Medulla oblongata (tissue), 1 donor: ENCODE data around the gene ERMARD.

Source experiments
- DNase-seq: peaks from one replicate; pipeline ENCODE4 v3.0.0-alpha.2; 2015; ENCODE audit errors: extremely low spot score

The ERMARD gene

DNA sequence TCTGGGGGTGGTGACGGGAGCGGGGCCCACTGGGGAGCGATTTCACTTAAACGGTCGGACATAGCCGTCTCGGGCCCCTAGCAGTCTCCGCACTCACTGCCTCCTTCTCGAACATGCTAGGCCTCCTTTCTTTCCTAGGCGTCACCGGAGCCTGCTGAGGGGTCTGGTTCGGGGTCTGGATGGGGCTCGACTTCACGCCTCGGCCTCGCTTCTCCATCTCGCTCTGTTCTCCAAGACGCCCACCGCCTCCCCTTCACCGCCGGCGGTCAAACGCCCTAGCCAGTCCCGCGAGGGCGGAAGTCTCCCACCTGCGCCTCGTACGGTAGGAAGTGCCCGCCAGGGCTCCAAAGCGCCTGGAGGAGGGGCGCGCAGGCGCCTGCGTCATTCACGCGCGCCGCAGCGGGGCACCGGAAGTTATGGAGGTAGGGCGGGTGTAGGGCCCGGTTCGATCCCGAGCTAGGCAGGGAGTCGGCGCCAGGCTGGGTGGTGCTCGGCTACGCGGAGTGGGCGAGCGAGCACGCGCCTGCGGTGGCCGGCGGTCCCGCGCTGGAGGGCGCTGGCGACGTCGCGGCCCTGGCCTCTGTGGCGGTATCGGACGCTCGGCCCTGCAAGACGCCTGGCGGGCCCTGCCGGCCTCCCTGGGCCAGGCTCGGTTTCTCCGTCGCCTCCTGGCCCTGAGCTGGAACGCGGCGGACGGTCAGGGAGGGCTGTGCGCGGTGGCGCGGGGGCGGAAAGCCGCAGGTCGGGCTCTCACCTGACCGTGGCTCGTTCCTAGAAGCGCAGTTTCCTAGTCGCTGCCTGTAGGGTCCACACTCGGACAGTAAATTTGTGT lies at the start of gene ERMARD, which contains the start of gene DYNLT2:
Gene ERMARD, plus strand, starts transcription at position 381 of the 832 bp plus-strand sequence. Its CDS starts 36 bp downstream, at position 417.
Gene DYNLT2, minus strand, starts transcription at position 331 of the 832 bp plus-strand sequence. Its CDS starts 114 bp downstream, at position 217.
- DNase-seq: peak; percentile 93

DNA sequence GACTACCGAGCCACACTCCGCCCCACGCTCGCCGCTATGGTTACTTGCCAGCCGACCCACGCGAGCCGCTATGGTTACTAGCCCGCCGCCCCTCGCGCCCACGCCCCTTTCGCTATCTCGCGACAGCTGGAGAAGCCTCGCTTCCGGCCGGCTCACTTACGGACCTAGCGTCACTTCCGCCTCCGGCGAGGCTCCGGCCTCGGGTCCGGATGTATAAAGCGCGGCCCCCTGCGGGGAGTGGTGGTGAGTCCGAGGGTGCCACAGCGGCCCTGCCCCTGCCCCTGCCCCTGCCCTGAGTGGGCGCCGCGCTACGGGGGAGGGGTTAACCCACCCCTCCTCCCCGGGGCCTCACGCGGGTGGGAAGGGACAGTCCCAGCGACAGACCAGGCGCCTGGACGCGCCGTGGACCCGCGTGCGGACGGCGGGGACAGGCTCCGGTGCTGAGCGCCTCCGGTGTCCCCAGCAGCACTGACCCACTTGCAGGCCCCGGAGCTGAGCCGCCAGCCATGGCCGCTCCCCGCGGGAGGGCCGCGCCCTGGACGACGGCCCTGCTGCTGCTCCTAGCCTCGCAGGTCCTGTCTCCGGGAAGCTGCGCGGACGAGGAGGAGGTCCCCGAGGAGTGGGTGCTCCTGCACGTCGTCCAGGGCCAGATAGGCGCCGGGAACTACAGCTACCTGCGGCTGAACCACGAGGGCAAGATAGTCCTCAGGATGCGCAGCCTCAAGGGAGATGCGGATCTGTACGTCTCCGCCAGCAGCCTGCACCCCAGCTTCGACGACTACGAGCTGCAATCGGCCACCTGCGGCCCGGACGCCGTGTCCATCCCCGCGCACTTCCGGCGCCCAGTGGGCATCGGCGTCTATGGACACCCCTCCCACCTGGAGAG lies 49.2 kb upstream of the ERMARD start, which contains the start of the genes C6orf120 and WDR27:
Gene C6orf120, plus strand, starts transcription at position 173 of the 886 bp plus-strand sequence. Its CDS starts 334 bp downstream, at position 507.
Gene WDR27, minus strand, starts transcription at position 76 of the 886 bp plus-strand sequence. CDS start 13,024 bp downstream, outside the sequence.
- peak; percentile 96 for DNase-seq

DNA sequence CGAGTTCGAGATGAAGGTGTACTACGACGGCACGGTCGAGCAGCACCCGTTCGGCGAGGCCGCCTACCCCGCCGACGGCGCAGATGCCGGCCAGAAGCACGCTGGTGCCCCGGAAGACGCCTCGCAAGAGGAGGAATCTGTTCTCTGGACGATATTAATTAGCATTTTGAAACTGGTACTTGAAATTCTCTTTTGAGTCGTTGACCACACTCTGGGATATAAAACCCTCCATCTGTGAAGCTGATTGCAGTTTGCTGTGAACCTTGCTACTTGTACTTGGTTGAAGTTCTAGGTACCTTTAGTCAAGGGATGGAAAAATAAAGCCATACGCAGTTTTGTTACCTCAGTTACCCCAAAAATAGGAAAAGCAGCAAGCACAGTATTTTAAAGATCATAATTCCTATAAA lies 48.6 kb upstream of the ERMARD start:
- DNase-seq: no peak

DNA sequence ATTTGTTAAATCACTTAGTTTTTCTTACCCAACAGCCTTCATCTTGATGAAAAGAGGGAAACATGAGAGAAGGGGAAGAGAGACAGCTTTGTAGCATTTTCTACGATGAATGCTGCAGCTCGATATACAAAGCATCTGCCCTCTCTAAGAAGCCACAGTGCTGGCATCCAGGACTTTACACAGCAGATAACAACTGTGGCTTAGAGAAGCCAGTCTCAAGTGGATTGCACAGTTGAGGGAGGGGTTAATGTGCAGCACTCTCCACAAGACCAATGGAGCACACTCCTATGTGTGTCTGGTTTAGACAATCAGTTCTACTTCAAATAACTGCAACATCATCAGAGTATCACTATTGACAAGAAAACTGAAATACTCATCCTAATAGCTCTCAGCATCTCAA lies 43.6 kb upstream of the ERMARD start:
- no peak for DNase-seq

DNA sequence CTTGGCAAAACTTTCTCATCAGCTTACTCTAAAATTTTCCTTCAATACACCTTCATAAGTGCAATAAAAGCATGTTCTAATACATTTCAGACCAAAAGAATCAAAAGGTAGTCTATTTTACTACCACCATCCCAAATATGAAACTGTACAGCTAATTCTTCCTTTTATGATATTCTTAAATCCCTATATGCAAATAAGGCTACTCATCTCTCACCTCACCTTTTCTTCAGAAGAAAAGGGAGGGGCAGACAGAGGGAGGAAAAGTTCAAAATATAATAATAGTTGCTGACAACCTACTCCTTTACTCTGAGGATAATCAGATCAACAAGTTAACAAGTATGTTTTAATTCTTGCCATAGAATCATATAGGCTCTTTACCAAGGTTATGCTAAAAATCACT lies 42.1 kb upstream of the ERMARD start:
- no peak for DNase-seq

DNA sequence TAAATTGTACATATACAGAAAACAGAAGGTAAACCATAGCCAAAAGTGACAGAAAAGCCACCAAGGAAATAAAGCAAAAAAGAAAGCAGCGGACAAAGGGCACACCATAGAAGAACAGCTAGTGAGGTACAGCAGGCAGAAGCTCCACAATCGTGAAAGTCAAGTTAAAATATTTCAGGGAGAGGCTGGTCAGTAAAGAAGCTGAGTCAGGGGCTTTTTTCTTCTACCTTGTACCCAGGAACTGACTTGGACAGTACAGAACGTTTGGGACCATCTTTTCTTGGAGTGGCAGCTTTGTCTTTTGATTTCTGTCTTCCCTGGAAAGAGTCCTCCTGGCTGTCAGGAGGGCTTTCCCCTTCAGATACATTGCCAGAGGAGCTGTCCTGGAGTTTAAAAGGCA lies 41.4 kb upstream of the ERMARD start:
- DNase-seq: no peak

DNA sequence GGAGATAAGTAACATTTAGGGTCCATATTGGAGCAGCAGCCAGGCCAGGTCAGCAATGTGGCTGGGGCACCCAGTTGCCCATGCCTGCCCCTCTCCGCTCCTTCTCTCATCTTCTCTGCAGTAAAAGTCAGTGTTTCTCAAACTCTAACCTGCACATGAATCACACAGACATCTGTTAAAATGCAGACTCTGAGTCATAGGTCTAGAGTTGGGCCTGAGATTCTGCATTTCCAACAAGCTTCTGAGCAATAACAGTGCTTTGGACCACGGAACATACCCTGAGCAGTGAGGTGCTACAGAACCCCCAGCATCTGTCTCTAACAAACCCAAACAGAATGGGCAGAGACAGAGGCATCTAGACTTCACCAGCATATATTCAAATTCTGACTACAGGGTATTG lies 37.2 kb upstream of the ERMARD start:
- no peak for DNase-seq

DNA sequence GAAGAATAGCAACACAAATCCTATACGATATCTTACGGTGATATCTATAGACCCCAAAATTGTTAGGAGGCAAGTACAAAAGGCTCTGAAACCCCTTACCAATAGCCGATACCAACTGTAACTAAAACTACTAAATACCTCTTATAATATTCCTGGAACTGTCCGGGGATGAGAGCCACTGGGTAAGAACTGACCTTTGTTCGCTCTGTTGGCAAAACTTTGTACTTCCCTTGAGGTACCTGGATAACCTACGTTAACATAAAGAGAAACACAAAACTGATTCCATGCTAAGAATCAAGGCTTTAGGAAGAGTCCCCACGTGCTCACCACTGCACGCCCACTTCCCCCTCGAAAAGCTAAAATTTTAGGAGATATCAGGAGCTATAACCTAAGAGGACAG lies 36.8 kb upstream of the ERMARD start:
- no peak for DNase-seq

DNA sequence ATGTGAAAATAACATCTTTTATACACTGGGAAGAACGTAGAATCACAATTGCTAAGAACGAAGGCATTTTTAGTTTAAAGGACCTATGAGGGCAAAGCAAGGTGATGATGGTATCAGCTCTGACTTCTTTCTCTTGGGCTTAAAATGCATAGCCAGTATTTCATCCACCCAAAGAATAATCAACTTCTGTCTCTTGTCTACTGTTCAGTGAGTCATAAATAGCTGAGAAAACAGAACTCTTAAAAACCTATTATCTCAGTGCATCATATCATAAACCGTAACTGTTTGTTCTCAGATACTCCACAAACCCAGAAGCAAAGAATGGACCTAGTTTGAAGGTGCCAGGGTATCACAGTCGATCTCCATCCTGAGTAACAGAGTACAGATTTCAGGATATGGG lies 32.3 kb upstream of the ERMARD start:
- DNase-seq: no peak

DNA sequence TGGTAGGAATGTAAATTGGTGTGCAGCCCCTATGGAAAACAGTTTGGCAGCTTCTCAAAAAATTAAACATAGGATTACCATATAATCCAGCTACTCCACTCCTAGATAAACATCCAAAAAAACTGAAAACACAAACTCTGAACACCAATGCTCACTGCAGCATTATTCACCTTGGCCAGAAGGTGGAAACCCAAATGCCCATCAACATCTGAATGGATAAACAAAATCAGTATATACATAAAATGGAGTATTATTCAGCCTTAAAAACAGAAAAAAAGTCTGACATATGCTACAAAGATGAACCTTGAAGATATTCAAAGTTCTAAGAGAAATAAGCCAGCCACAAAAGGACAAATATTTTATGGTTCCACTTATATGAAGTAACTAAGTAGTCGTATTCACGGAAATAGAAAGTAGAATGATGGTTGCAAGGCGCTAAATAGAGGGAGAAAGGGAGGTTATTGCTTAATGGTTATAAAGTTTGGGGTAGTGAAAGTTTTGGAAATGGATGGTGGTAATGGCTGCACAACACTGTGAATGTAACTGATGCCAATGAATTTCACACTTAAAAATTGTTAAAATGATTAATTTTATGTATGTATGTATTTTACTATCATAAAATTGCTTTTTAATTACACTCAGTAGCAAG lies 31.1 kb upstream of the ERMARD start:
- DNase-seq: no peak

DNA sequence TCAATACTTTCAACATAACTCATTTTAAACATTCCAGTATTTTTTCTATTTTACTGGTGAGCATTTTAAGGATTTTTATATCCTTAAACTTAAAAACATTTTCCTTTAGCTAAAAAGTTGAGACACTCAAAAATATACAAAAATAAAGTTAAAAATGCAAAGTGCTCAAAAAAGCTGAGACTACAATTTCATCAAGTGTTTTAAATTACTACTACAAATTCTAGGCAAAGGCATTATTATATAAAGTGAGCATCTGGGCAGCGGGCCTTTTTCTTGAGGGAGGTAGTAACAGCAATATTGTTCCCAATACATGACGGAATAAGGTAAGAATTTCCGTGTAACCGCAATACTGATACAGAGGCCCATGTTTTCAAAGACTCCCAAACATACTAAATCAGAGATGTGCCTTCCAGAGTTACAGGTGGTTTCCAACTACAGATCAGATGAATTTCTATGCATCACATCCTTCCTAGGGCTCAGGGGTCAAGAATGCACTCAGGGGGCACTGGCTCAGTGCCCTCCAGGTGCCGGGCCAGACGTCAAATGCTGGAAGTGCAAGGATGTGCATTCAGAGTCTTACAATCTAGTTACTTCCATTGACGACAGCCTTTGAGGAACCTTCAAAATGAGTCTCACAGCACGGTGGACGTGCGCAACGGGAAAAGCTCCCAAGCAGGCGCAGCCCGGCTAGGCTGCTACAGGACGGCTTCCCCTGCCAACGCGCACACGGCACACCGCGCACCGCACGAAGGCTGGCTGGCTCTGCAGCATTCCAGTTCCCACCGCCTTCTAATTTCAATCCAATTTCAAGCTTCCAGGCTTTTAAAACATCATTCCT lies 28.8 kb upstream of the ERMARD start:
- no peak for DNase-seq

DNA sequence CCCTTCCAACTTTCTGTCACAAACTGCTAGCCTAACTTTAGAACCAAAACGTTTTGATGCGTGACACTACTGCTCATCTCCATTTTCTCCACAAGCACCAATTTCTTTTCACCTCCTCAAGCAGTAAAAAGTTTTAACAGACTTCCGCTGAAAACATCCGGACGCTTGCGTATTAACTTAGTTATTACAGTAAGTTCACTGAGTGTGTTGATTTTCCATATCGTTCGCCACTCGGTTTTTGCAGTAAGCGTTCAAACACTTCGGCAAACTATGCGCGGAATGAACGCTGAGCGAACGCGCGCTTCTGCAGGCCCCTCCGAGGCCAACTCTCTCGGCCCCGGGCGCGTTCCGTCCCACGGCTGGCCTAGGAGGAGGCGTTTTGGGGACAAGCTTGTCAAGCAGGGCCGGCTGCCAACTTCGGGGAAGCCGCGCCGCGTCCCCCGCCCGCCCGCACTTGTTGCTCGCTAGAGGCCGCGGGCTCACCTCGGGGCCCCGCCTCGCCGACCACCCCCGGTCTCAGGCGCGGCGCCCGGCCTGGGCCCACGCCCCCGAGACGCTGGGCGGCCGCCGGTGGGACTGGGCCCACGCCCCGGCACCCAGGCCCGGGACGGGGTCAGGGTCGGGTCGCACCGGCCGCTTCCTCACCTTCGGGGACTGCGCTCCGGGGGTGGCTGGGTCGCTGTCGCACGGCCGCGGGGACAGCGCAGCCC lies 28.1 kb upstream of the ERMARD start:
- DNase-seq: peak; percentile 76

DNA sequence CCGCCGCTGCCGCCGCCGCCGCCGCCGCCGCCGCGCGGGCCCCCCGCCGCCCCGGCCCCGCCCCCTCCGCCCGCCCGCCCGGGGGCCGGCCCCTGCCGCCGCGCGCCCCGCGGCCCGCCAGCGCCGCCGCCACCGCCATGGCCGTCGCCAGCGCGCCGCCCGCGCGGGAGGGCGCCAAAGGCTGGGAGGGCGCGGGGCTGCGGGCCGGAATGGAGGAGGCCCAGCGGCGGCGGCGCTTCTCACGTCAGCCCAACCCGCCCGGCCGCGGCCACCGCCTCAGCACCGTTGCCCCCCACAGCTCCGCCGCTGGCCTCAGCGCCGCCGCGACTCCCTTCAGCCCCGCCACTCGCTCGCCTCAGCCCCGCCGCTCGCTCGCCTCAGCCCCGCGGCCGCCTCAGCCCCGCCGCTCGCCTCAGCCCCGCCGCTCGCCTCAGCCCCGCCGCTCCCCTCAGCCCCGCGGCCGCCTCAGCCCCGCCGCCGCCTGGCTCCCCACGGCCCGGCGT lies 27.4 kb upstream of the ERMARD start:
- peak; percentile 21 for DNase-seq

DNA sequence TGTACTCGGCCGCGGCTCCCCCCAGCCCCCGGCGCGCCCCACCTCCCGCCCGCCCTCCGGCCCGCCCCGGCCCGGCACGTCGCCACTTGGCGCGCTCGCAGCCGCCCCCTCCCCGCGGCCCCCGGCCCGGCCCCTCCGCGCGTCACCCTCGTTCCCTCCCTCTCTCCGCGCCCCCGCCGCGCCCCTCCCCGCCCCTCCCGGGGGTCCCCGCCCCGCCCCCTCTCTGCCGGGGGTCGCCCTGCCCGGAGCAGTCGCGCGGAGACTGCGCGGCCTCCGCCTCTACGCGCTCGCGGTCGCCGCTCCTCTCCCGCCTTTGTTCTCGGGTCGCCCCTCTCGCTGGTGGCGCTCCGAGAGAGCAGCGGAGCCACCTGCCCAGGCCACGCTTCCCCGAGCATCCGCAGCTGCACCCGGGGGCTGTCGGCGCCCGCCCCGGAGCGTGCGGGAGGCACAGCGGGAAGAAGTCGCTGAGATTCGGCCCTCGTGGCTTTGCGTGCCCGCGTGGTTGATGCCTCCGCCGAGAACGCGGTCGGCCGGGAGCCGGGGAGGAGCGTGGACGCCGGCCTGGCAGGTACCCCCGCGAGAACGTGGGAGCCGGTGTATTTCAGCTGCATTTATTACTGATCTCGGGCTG lies 26.8 kb upstream of the ERMARD start, which contains the start of gene PHF10:
Gene PHF10, minus strand, starts transcription at position 7 of the 631 bp plus-strand sequence. CDS start 569 bp downstream, outside the sequence.
- DNase-seq: peak; percentile 37

DNA sequence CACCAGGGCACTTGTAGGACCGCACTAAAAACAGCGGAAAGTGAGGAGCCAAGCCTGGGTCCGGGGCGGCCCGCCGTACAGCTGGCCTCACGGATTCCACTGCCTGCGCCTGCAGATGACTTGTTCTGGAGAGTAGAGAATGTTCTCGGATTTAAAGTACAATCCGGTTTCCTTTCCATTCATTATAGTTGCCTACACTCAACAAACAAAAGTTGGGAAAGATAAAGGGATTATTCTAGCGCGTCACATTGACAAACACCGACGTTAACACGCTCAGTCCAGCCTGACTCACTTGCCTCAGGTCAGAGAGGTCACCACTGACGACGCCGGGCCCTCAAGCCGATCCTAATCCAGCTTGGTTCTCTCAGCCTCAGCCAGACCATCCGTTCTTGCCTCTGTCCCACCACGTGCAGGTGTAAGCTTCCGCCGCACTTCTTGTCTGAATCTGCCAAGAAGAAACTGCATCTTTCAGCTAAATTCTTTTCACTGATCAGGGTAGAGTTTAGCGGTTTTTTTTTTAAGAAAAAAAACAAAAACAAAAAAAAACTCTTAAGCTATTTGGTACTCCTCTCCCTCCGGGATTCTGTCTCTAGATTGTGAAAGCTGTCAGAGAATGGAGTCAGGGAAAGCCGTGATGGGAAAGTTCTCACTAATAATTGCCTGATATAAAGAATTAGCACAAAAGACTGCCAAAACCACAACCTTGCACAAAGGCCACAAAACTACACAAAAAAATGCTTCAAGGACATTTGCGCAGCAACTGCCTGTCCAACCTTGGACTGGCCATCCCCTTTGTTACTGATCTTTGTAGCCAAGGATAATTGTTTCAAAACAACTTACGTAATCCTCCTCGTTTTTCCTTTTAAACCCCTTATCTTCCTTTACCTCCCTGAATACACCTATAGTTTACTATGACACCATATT lies 26.0 kb upstream of the ERMARD start:
- peak; percentile 56 for DNase-seq

DNA sequence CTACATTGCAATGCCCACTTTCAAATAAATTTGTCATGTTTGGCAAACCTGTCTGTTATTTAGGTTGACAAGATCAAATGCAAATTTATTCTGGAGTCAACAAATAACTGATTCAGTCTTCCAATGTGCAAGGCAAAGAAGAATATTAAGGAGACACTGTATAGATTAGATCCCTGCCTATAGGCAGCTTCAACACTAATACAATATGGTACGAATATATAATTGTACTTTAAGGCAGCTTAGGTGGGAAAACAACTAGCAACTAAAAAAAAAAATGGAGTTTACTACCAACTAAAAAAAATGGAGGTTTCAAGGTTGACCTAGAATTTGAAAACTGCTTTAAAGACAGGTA lies 25.4 kb upstream of the ERMARD start:
- no peak for DNase-seq

DNA sequence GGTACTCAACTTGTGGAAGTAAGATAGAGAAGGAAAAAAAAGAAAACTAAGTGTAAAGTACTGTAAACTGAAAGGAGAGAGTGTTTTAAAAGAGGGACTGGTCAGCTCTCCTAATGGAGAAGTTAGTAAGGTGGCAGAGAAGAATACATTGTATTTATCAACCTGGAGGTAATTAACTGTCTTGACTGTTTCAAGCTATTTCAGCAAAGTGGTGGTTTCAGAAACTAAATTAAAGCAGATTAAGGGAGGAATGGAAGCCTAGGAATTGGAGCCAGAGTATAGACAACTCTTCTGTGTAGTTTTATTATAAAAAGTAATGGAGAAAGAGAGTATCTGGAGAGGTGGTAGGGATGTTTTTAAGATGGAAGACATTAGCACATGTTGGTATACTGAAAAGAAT lies 24.5 kb upstream of the ERMARD start:
- DNase-seq: no peak

DNA sequence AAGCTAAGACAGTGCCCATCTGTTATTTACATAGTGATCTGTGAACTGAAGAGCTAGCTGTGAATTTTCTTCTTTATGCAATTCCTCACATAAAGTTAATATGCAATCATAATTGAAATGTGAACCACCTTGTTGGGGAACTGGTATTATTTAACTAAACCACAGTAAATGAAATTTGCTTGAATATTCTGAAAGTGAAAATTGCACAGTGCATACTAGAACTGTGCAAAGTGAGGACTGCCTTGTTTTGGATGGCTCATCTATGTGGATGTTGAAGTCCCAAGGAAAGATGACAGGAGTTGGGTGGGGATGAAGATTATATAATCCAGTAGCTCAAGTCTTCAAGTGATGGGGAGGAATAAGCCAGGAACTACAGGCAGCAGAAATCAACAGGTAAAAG lies 21.5 kb upstream of the ERMARD start:
- DNase-seq: no peak
